ENCODE data around the gene PPFIA3. TPM values are rescaled to one million over a fixed set of nuclear protein-coding genes. Genes with fewer than 3 reads are reported as not detected.

Gene PPFIA3
- polyA plus RNA-seq, 1 experiment: 0.63 TPM

DNA sequence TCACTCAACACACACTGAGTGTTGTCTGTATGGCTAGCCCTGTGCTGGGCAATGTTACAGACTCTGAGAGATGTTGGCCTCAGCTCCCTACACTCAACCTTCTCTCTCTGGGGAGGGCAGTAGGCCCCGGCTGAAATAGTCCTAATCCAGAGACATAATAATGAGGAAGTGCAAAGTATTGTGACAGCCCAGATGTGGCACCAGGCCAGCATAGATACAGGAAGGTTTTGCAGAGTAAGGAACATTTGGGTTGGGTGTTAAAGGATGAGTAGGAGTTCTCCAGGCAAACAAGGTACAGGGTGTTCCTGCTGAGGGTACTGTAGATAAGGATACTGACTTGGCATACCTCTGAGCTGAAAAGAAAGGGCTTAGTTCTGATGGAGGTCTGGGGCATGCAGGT, 2.8 kb upstream of the PPFIA3 start:
- no peaks in the 10 kb centered on the region for H3K27me3 ChIP-seq (ENCODE audit: control insufficient read depth, insufficient read depth, low read length)
- CTCF ChIA-PET: interaction anchor here (1.1 to 2.1 kb wide), 2 partner anchors 10 to 82 kb away, joined by 3 to 10 read pairs; no protein-coding TSS in a partner anchor
- H3K27ac ChIP-seq (ENCODE audit: low read depth, low read length): no peak overlapping the region
- POLR2A ChIA-PET: interaction anchor here (0.6 kb wide), 1 partner anchor 247 kb away, joined by 4 read pairs; no protein-coding TSS in a partner anchor
- no peaks in the 10 kb centered on the region for H3K9me3 ChIP-seq (ENCODE audit: control insufficient read depth, insufficient read depth, low read length)
- TF ChIP-seq, protein P1, sequence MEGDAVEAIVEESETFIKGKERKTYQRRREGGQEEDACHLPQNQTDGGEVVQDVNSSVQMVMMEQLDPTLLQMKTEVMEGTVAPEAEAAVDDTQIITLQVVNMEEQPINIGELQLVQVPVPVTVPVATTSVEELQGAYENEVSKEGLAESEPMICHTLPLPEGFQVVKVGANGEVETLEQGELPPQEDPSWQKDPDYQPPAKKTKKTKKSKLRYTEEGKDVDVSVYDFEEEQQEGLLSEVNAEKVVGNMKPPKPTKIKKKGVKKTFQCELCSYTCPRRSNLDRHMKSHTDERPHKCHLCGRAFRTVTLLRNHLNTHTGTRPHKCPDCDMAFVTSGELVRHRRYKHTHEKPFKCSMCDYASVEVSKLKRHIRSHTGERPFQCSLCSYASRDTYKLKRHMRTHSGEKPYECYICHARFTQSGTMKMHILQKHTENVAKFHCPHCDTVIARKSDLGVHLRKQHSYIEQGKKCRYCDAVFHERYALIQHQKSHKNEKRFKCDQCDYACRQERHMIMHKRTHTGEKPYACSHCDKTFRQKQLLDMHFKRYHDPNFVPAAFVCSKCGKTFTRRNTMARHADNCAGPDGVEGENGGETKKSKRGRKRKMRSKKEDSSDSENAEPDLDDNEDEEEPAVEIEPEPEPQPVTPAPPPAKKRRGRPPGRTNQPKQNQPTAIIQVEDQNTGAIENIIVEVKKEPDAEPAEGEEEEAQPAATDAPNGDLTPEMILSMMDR (IDR thresholded peaks at IDR 0.05; ENCODE audit: low read depth, low read length): no peak
- DNase-seq (ENCODE audit: low read depth, low spot score): no peak
- no peak overlapping the region for H3K4me3 ChIP-seq (ENCODE audit: low read depth, low read length)

DNA sequence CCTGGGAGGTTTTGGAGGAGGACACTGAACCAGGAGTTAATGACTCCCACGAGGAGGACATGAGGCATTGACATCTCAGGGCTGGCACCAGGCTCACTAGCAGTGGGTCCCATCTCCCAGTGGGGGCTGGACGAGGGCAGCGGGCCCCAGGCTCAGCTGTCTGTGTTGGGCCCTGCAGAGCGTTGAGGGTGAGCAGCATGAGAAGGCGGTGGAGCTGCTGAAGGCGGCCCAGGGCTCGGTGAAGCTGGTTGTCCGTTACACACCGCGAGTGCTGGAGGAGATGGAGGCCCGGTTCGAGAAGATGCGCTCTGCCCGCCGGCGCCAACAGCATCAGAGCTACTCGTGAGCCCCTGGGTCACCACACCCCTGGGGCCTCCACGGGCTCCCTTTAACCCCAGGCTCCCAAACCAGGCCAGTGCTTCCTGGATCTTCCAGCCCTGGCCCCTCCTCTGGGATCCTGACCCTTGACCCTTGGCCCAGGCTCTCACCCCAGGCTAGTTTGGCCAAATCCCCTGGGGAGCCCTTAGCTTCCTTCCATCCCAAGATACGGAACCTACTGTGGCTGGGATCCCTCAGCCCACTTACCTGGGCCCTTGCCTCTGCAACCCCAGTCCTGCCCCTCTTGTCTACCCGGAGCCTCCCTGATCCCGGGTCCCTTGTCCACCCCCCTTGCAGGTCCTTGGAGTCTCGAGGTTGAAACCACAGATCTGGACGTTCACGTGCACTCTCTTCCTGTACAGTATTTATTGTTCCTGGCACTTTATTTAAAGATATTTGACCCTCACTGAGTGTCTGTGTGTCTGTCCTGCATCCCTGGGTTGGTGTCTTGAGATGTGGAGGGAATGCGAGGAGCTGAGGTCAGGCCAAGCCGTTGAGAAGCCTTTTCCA, 1.4 kb upstream of the PPFIA3 start:
- Histone ChIP-seq H3K4me3 (ENCODE audit: low read depth, low read length) (peak overlapping the region; percentile 73), H3K9me3 (ENCODE audit: control insufficient read depth, insufficient read depth, low read length) (no peaks in the 10 kb centered on the region), H3K27me3 (ENCODE audit: control insufficient read depth, insufficient read depth, low read length) (no peaks in the 10 kb centered on the region), H3K27ac (ENCODE audit: low read depth, low read length) (peak overlapping the region; percentile 77)
- ChIA-PET POLR2A (no interaction called here), CTCF (interaction anchor here (0.9 to 2.1 kb wide), 2 partner anchors 20 to 81 kb away, joined by 3 to 10 read pairs; no protein-coding TSS in a partner anchor)
- DNase-seq (ENCODE audit: low read depth, low spot score): no peak
- TF ChIP-seq, protein P1 (IDR thresholded peaks at IDR 0.05; ENCODE audit: low read depth, low read length): no peak

DNA sequence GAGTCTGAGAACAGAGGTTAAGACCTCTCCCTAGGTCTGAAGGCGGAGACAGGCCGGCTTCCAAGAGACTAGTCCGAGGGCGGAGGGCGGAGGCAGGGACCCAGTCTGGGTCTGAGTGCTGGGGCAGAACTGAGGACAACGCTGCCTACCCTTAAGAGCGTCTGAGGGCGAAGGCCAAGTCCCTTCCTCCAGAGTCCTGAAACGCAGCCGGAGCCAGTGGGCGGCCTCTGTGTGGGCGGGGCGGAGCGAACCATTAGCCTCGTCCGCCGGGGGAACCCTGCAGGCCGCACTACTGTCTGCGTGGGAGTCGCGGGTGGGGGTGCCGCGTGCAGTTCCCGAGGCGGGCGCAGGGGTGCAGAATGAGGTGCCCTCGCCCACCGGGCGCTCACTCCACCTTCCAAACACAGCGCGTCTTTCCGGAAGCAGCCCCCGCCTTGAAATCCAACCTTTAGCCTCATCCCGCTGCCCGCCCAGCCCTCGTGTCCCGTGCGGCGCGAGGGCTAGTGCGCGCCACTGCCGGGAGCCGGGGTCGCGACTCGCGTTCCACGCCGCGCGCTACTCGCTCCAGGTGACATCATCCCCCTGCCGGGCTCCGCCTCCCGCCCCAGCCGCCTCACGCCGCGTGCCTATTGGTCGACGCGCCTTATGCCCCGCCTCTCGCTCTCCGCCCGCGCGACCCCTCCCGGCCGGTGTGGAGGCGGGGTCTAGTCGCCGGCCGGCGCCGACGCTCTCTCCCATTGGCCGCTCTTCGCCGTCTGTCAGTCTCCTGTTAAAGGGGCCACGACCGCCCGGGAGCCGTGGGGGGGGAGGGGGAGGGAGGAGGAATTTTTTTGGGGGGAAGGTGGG, 556 bp upstream of the PPFIA3 start, which contains the start of gene C19orf73:
TSS of gene C19orf73 (minus strand) at position 579 of the 846 bp plus-strand sequence. CDS start at position 458, 121 bp downstream.
- TF ChIP-seq, protein P1 (IDR thresholded peaks at IDR 0.05; ENCODE audit: low read depth, low read length): peak; percentile 10; the same call in 1 of the 2 replicates
- POLR2A ChIA-PET: no interaction called here
- CTCF ChIA-PET: interaction anchor here (2.1 kb wide), 1 partner anchor 80 kb away, joined by 10 read pairs; no protein-coding TSS in a partner anchor
- peak; percentile 81 for DNase-seq (ENCODE audit: low read depth, low spot score)
- H3K27ac ChIP-seq (ENCODE audit: low read depth, low read length): peak within 1 kb of the TSS; percentile 77
- peaks cover 2% of the 10 kb centered on the region for H3K27me3 ChIP-seq (ENCODE audit: control insufficient read depth, insufficient read depth, low read length)
- no peaks in the 10 kb centered on the region for H3K9me3 ChIP-seq (ENCODE audit: control insufficient read depth, insufficient read depth, low read length)
- peak within 1 kb of the TSS; percentile 73 for H3K4me3 ChIP-seq (ENCODE audit: low read depth, low read length)

DNA sequence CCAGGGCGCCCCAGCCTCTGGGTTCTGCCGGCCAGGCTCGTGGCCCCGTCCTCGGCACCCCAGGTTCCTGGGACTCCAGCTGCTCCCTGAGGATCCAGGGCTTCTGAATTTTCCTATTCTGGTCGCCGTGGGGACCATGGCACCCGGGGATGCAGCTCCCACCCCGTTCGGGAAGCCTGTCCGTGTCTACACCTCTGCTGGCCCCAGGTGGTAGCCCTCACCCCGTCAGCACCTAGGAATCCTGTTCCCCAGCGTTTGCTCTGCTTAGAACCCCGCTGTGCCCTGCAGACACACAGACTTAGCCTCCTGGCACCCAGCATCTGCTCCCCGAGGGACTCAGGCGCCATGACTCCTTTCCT, 960 bp downstream of the PPFIA3 start:
- Histone ChIP-seq H3K4me3 (ENCODE audit: low read depth, low read length) (no peak overlapping the region), H3K27me3 (ENCODE audit: control insufficient read depth, insufficient read depth, low read length) (peaks cover 4% of the 10 kb centered on the region), H3K27ac (ENCODE audit: low read depth, low read length) (no peak overlapping the region), H3K9me3 (ENCODE audit: control insufficient read depth, insufficient read depth, low read length) (no peaks in the 10 kb centered on the region)
- TF ChIP-seq, protein P1 (IDR thresholded peaks at IDR 0.05; ENCODE audit: low read depth, low read length): no peak
- CTCF ChIA-PET: interaction anchor here (1.4 to 1.9 kb wide), 3 partner anchors 22 to 106 kb away, joined by 4 to 6 read pairs (median 4); no protein-coding TSS in a partner anchor
- POLR2A ChIA-PET: interaction anchor here (0.8 kb wide), 1 partner anchor 30 kb away, joined by 3 read pairs; no protein-coding TSS in a partner anchor
- no peak for DNase-seq (ENCODE audit: low read depth, low spot score)
